GM21381 (cell line): ENCODE measurements around the gene ZNG1A.
"Not testable (repeated sequence)": the region's sequence is repeated elsewhere in the genome, so short reads cannot be mapped to it uniquely, and the experiment has no call there.

Source experiments
- ATAC-seq: cut with Tn5 transposase; IDR thresholded peaks from one replicate; pipeline ENCODE4 v1.9.1; 2021; ENCODE audit warnings: mild to moderate bottlenecking, moderate library complexity; ENCODE audit not compliant: unreplicated experiment

Gene ZNG1A

GRCh38 chr9:178970-179383, at the start of gene ZNG1A:
Gene ZNG1A, minus strand, starts transcription at chr9:179056. Its CDS starts 87 bp downstream, at chr9:178969.
- ATAC-seq, result not testable (repeated sequence)

GRCh38 chr9:227860-228259, 49.0 kb upstream of the ZNG1A start:
- no peak for ATAC-seq

- no peak for ATAC-seq
Measured at GRCh38 chr9:224582-225520, 46.0 kb upstream of the ZNG1A start.

- ATAC-seq, result no peak
Measured at GRCh38 chr9:224026-224425, 45.2 kb upstream of the ZNG1A start.

- no peak for ATAC-seq
Measured at GRCh38 chr9:223152-223551, 44.3 kb upstream of the ZNG1A start.

- no peak for ATAC-seq
Measured at GRCh38 chr9:221989-222776, 43.3 kb upstream of the ZNG1A start.

- no peak for ATAC-seq
Measured at GRCh38 chr9:219670-220365, 41.0 kb upstream of the ZNG1A start.

- not testable (repeated sequence) for ATAC-seq
Measured at GRCh38 chr9:219036-219435, 40.2 kb upstream of the ZNG1A start.

GRCh38 chr9:217950-218349, 39.1 kb upstream of the ZNG1A start:
- no peak for ATAC-seq

- ATAC-seq, result no peak
Measured at GRCh38 chr9:216866-217265, 38.0 kb upstream of the ZNG1A start.

- no peak for ATAC-seq
Measured at GRCh38 chr9:215631-216155, 36.8 kb upstream of the ZNG1A start.

- peak; percentile 89 for ATAC-seq
Measured at GRCh38 chr9:214648-215493, 36.0 kb upstream of the ZNG1A start, which contains the start of gene DOCK8. Gene DOCK8, plus strand, starts transcription at chr9:214865. Its CDS starts 112 bp downstream, at chr9:214977.

- no peak for ATAC-seq
Measured at GRCh38 chr9:214351-214647, 35.4 kb upstream of the ZNG1A start.

- not testable (repeated sequence) for ATAC-seq
Measured at GRCh38 chr9:213901-214300, 35.0 kb upstream of the ZNG1A start.

GRCh38 chr9:212297-212696, 33.4 kb upstream of the ZNG1A start:
- no peak for ATAC-seq

GRCh38 chr9:211557-211956, 32.7 kb upstream of the ZNG1A start:
- ATAC-seq, result no peak

- ATAC-seq, result no peak
Measured at GRCh38 chr9:211036-211435, 32.2 kb upstream of the ZNG1A start.

- no peak for ATAC-seq
Measured at GRCh38 chr9:209143-209758, 30.4 kb upstream of the ZNG1A start.

GRCh38 chr9:206481-206880, 27.6 kb upstream of the ZNG1A start:
- ATAC-seq, result no peak

- not testable (repeated sequence) for ATAC-seq
Measured at GRCh38 chr9:199601-200000, 20.7 kb upstream of the ZNG1A start.
